HCT116 (cell line): ENCODE measurements around the gene CREB3L1.

Source experiments
- EGR1 ChIP-seq: IDR thresholded peaks from 2 replicates; pipeline ENCODE4 v1.6.1; 2012; ENCODE audit warnings: low read depth
- EZH2 ChIP-seq: fragments of 200-600 bp; sonication (generic); IDR thresholded peaks from 2 replicates; pipeline ENCODE4 v1.6.1; 2017; ENCODE audit warnings: antibody characterized with exemption, mixed run types
- MAX ChIP-seq: IDR thresholded peaks from 2 replicates; pipeline ENCODE4 v1.6.1; 2012
- POLR2A ChIP-seq: IDR thresholded peaks from 2 replicates; pipeline ENCODE4 v1.7.0; 2011; ENCODE audit warnings: borderline replicate concordance; ENCODE audit not compliant: insufficient read depth, insufficient read length; ENCODE audit errors: extremely low read depth
- SP1 ChIP-seq: IDR thresholded peaks from 2 replicates; pipeline ENCODE4 v1.6.1; 2012; ENCODE audit warnings: low read depth
- YY1 ChIP-seq: IDR thresholded peaks from 2 replicates; pipeline ENCODE4 v1.6.1; 2011; ENCODE audit warnings: low read length, low read depth, moderate library complexity, mild to moderate bottlenecking; ENCODE audit not compliant: insufficient replicate concordance; ENCODE audit errors: extremely low read depth
- ZNF274 ChIP-seq: fragments of 200-500 bp; sonication (Bioruptor generic); IDR thresholded peaks from 2 replicates; pipeline ENCODE4 v1.6.1; 2014; ENCODE audit warnings: mild to moderate bottlenecking, low read depth, low read length, inconsistent platforms
- TF ChIP-seq, protein P1 (sequence below), 3 experiments: fragments of 200-600 bp in 1 of 3; sonication (generic) in 1 of 3; IDR thresholded peaks in 2 of 3; conservative IDR thresholded peaks in 1 of 3; 2 replicates each; pipeline ENCODE4 v1.5.1; 2012 to 2017; ENCODE audit warnings: low read depth in 2 of 3, low read length in 2 of 3, antibody characterized with exemption in 1 of 3, borderline replicate concordance in 1 of 3, control low read depth in 1 of 3, mild to moderate bottlenecking in 1 of 3, mixed read lengths in 1 of 3, mixed run types in 1 of 3, moderate library complexity in 1 of 3; ENCODE audit not compliant: insufficient read depth in 1 of 3

GRCh38 chr11:46332093-46332567, 54.7 kb downstream of the CREB3L1 start:
- TF ChIP-seq, protein P1, sequence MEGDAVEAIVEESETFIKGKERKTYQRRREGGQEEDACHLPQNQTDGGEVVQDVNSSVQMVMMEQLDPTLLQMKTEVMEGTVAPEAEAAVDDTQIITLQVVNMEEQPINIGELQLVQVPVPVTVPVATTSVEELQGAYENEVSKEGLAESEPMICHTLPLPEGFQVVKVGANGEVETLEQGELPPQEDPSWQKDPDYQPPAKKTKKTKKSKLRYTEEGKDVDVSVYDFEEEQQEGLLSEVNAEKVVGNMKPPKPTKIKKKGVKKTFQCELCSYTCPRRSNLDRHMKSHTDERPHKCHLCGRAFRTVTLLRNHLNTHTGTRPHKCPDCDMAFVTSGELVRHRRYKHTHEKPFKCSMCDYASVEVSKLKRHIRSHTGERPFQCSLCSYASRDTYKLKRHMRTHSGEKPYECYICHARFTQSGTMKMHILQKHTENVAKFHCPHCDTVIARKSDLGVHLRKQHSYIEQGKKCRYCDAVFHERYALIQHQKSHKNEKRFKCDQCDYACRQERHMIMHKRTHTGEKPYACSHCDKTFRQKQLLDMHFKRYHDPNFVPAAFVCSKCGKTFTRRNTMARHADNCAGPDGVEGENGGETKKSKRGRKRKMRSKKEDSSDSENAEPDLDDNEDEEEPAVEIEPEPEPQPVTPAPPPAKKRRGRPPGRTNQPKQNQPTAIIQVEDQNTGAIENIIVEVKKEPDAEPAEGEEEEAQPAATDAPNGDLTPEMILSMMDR (IDR thresholded peaks at IDR 0.05 in 2 of 3, conservative IDR thresholded peaks at IDR 0.05 in 1 of 3; ENCODE audit: borderline replicate concordance in 1 of 3, insufficient read depth in 1 of 3, low read depth in 2 of 3, low read length in 2 of 3), result no peak
- TF ChIP-seq EGR1, result no peak
- no peak for TF ChIP-seq EZH2
- TF ChIP-seq MAX, result no peak
- TF ChIP-seq ZNF274, result no peak
- no peak for TF ChIP-seq POLR2A
- TF ChIP-seq SP1, result no peak
- TF ChIP-seq YY1, result no peak
